Rectal smooth muscle tissue (tissue), 1 donor: ENCODE measurements around the gene LOXHD1.

Experiments
- H3K27ac ChIP-seq: one replicate; pipeline ENCODE4 v1.7.0; 2013; ENCODE audit warnings: low read depth, low read length, inconsistent platforms
- H3K27me3 ChIP-seq: one replicate; pipeline ENCODE4 v1.7.0; 2013; ENCODE audit warnings: low read length; ENCODE audit not compliant: control insufficient read depth, insufficient read depth
- H3K36me3 ChIP-seq: one replicate; pipeline ENCODE4 v1.7.0; 2013; ENCODE audit warnings: low read length; ENCODE audit not compliant: control insufficient read depth, insufficient read depth
- H3K4me1 ChIP-seq: one replicate; pipeline ENCODE4 v1.7.0; 2013; ENCODE audit warnings: low read length; ENCODE audit not compliant: control insufficient read depth, insufficient read depth
- H3K4me3 ChIP-seq: one replicate; pipeline ENCODE4 v1.7.0; 2013; ENCODE audit warnings: low read length
- H3K9ac ChIP-seq: one replicate; pipeline ENCODE4 v1.7.0; 2013; ENCODE audit warnings: low read length

The LOXHD1 gene

GRCh38 chr18:46488471-46489213, 168.4 kb downstream of the LOXHD1 start:
- no peaks in the 10 kb centered on the region for H3K36me3 ChIP-seq
- no peak overlapping the region for H3K27ac ChIP-seq
- H3K27me3 ChIP-seq = peaks cover 7% of the 10 kb centered on the region

GRCh38 chr18:46485675-46486194, 171.3 kb downstream of the LOXHD1 start:
- H3K27me3 ChIP-seq = peaks cover 7% of the 10 kb centered on the region
- H3K36me3 ChIP-seq = no peaks in the 10 kb centered on the region
- H3K4me3 ChIP-seq = no peak overlapping the region
- no peaks in the 10 kb centered on the region for H3K4me1 ChIP-seq
- H3K27ac ChIP-seq = no peak overlapping the region
- H3K9ac ChIP-seq = no peak overlapping the region

More at GRCh38 chr18:46488471-46489213, 168.4 kb downstream of the LOXHD1 start:
- Histone ChIP-seq H3K4me1 (no peaks in the 10 kb centered on the region), H3K4me3 (no peak overlapping the region), H3K9ac (no peak overlapping the region)

- H3K27me3 ChIP-seq = peaks cover 7% of the 10 kb centered on the region
- H3K36me3 ChIP-seq = no peaks in the 10 kb centered on the region
- H3K9ac ChIP-seq = no peak overlapping the region
- H3K27ac ChIP-seq = no peak overlapping the region
- H3K4me3 ChIP-seq = no peak overlapping the region
- H3K4me1 ChIP-seq = no peaks in the 10 kb centered on the region
Observed at GRCh38 chr18:46484971-46485370, 172.0 kb downstream of the LOXHD1 start.

GRCh38 chr18:46482831-46483230, 174.2 kb downstream of the LOXHD1 start:
- H3K36me3 ChIP-seq = no peaks in the 10 kb centered on the region
- peaks cover 7% of the 10 kb centered on the region for H3K27me3 ChIP-seq
- H3K4me3 ChIP-seq = no peak overlapping the region
- no peaks in the 10 kb centered on the region for H3K4me1 ChIP-seq
- H3K27ac ChIP-seq = no peak overlapping the region
- no peak overlapping the region for H3K9ac ChIP-seq

GRCh38 chr18:46481847-46482245, 175.2 kb downstream of the LOXHD1 start:
- H3K4me3 ChIP-seq = no peak overlapping the region
- no peaks in the 10 kb centered on the region for H3K4me1 ChIP-seq
- H3K9ac ChIP-seq = no peak overlapping the region
- H3K27me3 ChIP-seq = peaks cover 7% of the 10 kb centered on the region
- no peak overlapping the region for H3K27ac ChIP-seq
- H3K36me3 ChIP-seq = no peaks in the 10 kb centered on the region

- H3K9ac ChIP-seq = no peak overlapping the region
- H3K36me3 ChIP-seq = no peaks in the 10 kb centered on the region
- no peak overlapping the region for H3K4me3 ChIP-seq
- H3K27me3 ChIP-seq = peaks cover 7% of the 10 kb centered on the region
- no peaks in the 10 kb centered on the region for H3K4me1 ChIP-seq
- H3K27ac ChIP-seq = no peak overlapping the region
Observed at GRCh38 chr18:46481048-46481846, 175.8 kb downstream of the LOXHD1 start.

GRCh38 chr18:46480226-46480625, 176.8 kb downstream of the LOXHD1 start:
- no peaks in the 10 kb centered on the region for H3K36me3 ChIP-seq

GRCh38 chr18:46478796-46479195, 178.2 kb downstream of the LOXHD1 start:
- H3K4me1 ChIP-seq = no peaks in the 10 kb centered on the region

More at GRCh38 chr18:46480226-46480625, 176.8 kb downstream of the LOXHD1 start:
- Histone ChIP-seq H3K4me3 (no peak overlapping the region), H3K4me1 (no peaks in the 10 kb centered on the region), H3K27me3 (peaks cover 3% of the 10 kb centered on the region), H3K27ac (no peak overlapping the region), H3K9ac (no peak overlapping the region)

GRCh38 chr18:46477425-46478011, 179.5 kb downstream of the LOXHD1 start:
- Histone ChIP-seq H3K4me3 (no peak overlapping the region), H3K9ac (no peak overlapping the region), H3K27ac (no peak overlapping the region), H3K4me1 (no peaks in the 10 kb centered on the region), H3K27me3 (no peaks in the 10 kb centered on the region), H3K36me3 (no peaks in the 10 kb centered on the region)

More at GRCh38 chr18:46478796-46479195, 178.2 kb downstream of the LOXHD1 start:
- no peak overlapping the region for H3K9ac ChIP-seq
- H3K36me3 ChIP-seq = no peaks in the 10 kb centered on the region
- no peaks in the 10 kb centered on the region for H3K27me3 ChIP-seq
- no peak overlapping the region for H3K27ac ChIP-seq
- no peak overlapping the region for H3K4me3 ChIP-seq

- Histone ChIP-seq H3K9ac (no peak overlapping the region), H3K36me3 (no peaks in the 10 kb centered on the region), H3K4me3 (no peak overlapping the region), H3K27me3 (no peaks in the 10 kb centered on the region), H3K27ac (no peak overlapping the region), H3K4me1 (no peaks in the 10 kb centered on the region)
Observed at GRCh38 chr18:46475390-46475752, 181.6 kb downstream of the LOXHD1 start.

GRCh38 chr18:46474487-46475389, 182.3 kb downstream of the LOXHD1 start:
- H3K27ac ChIP-seq = no peak overlapping the region
- H3K4me3 ChIP-seq = no peak overlapping the region
- no peaks in the 10 kb centered on the region for H3K36me3 ChIP-seq
- H3K27me3 ChIP-seq = no peaks in the 10 kb centered on the region
- H3K9ac ChIP-seq = no peak overlapping the region
- no peaks in the 10 kb centered on the region for H3K4me1 ChIP-seq
